Eye (tissue), 1 donor: ENCODE results near the gene CTNNA3.
A peak's percentile ranks its signal among the peaks of the same experiment; 100 is the strongest.
"Not testable (repeated sequence)": the region's sequence is repeated elsewhere in the genome, so short reads cannot be mapped to it uniquely, and the experiment has no call there.

Source experiments
- DNase-seq: peaks from one replicate; pipeline ENCODE4 v3.0.0-alpha.2; 2015

Gene CTNNA3

DNA sequence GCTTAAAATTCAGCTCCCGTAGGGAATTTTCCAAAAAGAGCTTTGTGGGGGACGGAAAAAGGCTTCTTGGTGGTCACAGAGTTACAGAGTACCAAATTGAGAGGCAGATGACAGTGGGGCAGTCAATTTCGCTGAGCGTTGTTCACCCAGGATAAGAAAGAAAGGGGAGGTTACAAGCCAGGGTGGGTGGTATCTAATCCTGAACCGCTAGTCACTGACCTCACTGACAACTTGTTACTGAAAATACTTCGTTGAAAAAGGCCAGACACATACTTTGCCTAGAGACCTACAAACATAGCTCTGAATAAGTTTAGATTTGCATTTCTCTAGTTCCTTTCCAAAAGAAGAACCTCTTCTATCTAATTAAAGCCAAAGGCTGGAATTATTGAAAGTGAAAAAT is at the start of gene CTNNA3:
Gene CTNNA3 (minus strand): TSS at position 167 of the 400 bp plus-strand sequence.
- no peak for DNase-seq

DNA sequence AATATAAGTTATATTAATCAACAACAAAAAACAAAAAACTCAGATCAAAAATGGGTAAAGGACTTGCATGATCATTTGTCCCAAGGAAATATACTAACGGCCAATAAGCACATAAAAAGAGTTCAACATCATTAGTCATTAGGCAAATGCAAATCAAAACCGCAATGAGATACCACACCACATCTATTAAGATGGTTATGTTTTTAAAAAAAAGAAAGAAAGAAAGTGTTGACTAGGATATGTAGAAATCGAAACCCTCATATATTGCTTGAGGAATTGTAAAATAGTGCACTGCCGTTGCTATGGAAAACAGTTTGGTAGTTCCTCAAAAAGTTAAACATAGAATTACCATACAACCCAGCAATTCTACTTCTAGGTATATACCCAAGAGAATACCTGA is 39.4 kb upstream of the CTNNA3 start:
- DNase-seq = no peak

DNA sequence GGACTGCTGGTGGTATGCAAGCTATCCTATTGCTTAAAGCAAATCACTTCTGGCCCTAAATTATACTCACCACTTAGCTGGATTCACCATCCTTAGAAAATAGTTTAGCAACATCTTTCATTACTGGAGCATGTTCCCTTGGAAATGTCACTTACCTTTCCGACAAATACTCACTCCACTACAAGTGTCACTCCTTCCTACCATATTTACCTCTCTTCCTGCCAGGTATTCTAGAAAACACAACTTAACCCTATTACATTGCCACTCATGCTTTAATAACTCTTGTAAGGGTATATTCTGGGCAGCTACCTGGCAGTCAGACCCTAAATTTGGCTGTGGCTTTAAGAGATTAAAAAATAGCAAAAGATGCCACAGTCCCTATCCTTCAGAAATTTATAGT is 37.5 kb upstream of the CTNNA3 start:
- DNase-seq = no peak

DNA sequence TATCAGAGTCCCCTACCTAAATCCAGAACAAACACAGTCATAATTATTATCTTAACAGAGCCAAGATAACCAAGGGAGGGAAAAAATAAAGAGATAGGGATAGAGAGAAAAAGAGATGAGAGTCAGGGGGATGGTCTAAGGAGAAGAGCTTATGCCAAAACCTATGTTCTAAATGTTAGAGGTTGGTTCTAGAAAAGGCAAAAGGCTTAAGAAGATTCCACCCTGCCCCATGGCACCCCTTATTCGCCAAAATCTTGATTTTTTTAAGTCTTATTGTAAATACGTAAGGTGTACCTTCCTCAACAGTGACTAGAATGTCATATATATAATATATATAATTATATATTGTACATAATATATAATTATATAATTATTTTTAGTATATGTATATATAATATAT is 29.6 kb upstream of the CTNNA3 start:
- DNase-seq = no peak

DNA sequence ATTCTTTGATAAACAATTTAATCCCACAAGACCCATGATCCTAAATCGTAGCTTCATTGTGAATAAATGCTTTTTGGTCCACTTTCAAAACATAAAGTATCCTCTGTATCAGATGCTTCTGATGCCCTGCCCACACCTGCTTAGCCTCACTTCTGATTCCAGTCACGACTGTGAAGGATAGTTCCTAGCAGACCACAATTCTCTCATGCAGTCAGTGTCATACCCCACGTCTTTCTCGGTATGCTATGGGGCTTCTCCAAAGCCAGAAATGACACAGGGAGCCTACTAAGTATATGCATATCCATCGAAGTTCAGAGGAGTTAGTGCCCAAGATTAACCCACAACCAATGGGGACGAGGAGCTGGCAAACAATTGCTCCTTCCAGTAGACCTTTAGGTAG is 27.6 kb upstream of the CTNNA3 start:
- no peak for DNase-seq

DNA sequence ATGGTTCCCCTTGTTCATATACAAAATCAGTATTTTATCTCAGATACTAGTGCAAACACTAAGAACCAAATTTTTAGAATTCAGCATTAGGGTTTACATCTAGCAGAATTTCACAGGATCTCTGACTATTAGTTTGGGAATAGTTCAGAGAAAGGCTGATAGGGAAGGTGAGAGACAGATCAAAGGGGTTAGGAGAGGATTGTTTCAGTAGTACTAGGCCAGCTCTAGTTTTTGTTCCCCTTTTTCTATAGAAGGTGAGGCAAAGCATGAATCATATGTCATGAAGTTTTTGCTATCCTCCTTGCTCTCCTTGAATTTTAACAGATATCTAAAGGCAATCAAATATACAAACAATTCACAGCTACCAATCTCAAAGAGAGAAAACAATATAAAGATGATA is 26.1 kb upstream of the CTNNA3 start:
- no peak for DNase-seq

DNA sequence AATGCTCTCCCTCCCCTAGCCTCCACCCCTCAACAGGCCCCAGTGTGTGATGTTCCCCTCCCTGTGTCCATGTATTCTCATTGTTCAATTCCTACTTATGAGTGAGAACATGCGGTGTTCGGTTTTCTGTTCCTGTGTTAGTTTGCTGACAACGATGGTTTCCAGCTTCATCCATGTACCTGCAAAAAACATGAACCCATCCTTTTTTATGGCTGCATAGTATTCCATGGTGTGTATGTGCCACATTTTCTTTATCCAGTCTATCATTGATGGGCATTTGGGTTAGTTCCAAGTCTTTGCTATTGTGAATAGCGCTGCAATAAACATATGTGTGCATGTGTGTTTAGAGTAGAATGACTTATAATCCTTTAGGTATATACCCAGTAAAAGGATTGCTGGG is 20.5 kb upstream of the CTNNA3 start:
- DNase-seq = not testable (repeated sequence)

DNA sequence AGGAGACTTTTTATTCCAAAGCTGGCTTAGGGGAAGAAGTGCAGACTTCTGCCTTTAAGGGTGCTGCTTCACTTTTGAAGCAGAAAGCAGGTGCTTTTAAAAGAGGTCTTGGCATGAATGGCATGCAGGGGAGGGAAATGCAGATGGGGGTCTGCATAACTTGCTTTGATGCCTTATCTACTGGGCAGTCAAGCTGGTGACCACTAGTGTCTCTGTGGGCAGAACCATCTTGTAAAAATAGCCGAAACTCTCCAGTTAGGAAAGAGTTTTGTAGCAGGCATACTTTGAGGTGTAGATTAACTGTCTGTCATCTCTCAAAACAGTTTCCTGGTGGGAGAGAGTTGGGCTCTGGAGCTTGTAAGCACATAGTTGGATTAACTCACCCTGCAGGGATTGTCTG is 9.9 kb upstream of the CTNNA3 start:
- no peak for DNase-seq

DNA sequence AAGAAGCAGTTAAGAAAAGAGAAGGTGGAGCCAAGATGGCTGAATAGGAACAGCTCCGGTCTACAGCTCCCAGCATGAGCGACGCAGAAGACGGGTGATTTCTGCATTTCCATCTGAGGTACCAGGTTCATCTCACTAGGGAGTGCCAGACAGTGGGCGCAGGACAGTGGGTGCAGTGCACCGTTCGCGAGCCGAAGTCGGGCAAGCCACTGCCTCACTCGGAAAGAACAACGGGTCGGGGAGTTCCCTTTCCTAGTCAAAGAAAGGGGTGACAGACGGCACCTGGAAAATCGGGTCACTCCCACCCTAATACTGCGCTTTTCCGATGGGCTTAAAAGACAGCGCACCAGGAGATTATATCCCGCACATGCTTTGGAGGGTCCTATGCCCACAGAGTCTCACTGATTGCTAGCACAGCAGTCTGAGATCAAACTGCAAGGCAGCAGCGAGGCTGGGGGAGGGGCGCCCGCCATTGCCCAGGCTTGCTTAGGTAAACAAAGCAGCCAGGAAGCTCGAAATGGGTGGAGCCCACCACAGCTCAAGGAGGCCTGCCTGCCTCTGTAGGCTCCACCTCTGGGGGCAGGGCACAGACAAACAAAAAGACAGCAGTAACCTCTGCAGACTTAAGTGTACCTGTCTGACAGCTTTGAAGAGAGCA is 3.7 kb upstream of the CTNNA3 start:
- not testable (repeated sequence) for DNase-seq

DNA sequence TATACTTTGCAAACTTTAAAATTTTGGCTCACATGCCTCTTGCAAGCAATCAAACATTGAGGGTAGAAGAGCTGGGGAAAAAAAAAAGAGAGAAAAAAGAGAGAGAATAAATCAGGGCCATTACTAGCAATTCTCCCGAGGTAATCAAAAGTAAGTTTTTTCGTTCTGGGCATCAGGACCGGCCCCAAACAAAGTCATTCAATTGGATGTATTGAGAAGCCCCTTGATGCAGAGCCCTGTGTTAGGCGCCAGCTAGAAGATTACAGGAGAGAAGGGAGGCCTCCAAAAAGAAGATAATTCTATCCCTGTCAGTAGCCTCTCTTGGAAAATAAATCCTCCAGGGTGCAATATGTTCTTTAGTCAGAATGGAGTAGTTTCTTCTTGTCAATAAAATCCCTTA is 2.2 kb upstream of the CTNNA3 start:
- no peak for DNase-seq

DNA sequence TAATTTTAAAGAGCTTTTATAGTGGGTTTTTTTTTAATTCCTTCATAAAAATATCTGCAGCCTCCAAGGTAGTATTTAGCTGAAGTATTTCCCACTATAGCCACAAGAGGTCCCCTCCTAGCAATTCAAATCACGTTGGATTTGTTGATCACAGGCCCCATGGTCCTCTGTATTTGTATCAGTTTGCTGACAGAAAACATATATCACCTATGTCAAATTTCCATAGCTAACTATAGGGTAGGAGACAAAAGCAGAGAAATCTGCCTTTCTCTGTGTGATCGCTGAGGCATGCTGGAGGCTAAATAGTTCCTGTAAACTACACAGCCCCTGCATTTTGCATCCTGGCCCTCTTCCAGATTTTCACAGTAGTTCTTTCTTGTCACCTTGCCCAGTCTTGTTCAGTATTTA is 1.7 kb upstream of the CTNNA3 start:
- peak; percentile 66 for DNase-seq

DNA sequence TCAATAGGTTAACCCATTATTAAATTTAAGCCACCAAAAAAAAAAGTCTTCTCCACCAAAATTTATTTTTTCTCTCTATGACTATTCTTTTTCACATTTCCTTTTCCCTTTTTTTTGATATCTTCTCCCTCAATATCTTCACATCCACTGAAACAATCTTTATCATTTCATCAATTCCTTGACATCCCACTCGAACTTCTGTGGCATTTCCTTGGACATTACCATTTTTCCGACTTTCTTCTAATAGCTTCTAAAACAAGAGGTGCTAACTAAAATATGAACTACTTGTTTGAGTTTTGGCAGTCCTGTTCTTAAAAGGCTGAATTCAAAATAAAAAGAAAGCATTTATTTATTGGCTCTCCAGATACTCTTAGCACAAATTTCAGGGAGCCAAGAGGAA is 684 bp upstream of the CTNNA3 start:
- DNase-seq = no peak

DNA sequence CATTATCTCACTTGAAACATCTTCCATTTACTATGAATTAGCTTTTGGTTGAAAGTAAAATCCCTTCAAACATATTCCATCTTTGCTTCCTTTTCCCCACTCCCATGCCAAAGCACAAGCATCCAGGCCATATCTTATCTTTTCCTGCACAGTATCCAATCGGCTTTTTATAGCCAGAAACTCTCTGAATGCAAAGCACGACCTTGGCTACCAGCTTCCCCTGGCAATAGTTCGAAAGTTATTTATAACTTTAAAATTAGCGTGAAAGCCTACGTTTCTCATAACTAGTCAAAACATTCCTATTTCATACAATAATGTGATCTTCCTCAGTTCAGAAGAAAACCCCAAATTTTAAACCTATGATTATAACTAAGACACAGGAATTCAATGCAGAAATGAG is 440 bp downstream of the CTNNA3 start:
- DNase-seq = no peak

DNA sequence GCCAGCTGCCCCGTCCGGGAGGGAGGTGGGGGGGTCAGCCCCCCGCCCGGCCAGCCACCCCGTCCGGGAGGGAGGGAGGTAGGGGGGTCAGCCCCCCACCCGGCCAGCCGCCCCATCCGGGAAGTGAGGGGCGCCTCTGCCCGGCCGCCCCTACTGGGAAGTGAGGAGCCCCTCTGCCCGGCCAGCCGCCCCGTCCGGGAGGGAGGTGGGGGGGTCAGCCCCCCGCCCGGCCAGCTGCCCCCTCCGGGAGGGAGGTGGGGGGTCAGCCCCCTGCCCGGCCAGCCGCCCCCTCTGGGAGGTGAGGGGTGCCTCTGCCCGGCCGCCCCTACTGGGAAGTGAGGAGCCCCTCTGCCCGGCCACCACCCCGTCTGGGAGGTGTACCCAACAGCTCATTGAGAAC is 4.1 kb downstream of the CTNNA3 start:
- DNase-seq = not testable (repeated sequence)

DNA sequence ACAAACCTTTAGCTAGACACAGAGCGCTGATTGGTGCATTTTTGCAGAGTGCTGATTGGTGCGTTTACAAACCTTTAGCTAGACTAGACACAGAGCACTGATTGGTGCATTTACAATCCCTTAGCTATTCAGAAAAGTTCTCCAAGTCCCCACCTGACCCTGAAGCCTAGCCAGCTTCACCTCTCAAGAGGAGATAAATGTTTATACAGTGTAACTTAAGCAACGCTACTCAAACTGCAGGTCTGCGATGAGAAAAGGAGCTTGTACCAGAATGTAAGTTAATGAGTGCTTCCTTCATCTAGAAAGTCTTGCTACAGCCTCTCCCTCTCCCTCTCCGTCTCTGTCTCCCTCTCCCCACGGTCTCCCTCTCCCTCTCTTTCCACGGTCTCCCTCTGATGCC is 5.5 kb downstream of the CTNNA3 start:
- DNase-seq = not testable (repeated sequence)

DNA sequence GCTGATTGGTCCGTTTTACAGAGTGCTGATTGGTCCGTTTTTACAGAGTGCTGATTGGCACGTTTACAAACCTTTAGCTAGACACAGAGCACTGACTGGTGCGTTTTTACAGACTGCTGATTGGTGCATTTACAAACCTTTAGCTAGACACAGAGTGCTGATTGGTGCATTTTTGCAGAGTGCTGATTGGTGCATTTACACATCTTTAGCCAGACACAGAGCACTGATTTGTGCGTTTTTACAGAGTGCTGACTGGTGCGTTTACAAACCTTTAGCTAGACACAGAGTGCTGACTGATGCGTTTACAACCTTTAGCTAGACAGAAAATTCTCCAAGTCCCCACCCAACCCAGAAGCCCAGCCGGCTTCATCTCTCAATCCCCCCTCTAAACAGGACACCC is 11.9 kb downstream of the CTNNA3 start:
- DNase-seq = not testable (repeated sequence)

DNA sequence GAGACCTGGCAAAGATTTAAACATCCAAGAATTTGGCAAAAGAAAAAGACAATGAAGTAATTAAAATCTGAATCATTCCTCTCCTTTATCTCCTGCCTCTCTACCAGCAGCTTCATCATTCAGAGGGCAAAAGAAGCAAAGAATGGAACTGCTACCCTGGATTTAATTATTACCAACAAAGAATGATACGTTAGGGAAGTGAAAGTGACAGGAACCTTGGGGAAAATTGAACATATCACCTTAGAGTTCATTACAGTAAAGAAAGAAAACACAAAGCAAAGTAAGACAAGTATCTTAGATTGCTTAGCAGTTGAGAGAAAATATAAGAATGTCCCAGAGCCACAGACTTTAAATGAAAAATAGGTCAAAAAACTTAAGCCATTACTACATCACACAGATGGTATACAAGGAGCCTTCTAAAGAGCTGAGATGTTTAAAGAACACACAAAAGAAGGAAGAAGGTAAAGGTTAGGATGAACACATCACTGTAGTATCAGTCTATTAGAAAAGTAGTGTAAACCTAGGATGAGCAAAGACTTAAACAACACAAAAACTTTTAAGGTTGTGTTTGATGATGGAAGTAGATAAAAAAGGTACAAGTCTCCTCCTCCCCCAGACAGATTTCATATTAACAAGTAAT is 17.5 kb downstream of the CTNNA3 start:
- no peak for DNase-seq

DNA sequence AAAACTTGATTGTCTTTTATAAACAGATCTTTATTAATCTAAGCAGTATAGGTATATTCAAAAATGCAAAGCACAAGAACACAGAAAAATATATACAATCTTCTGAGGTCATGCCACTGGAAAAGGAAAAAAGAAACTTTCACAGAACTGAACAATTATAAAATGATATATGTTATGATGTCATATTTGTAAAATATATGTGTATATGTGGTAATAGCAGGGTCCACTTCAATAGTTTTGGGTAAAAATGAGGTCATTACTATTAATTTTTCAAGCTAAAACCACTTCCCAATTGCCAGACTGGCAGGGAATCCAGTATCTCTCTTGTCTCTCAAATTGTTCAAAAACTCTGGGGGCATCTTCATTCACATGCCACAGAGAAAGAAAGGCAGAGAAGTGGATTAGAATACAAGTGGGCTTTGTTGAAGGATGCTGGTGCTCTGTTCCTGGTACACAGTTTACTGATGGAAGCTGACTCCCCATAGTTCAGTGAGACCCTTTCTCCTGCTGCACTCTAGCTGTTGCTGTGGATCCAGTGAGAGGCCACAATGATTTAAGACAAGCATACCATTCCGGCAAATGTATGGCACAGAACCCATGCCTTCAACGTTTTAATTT is 19.7 kb downstream of the CTNNA3 start:
- DNase-seq = no peak

DNA sequence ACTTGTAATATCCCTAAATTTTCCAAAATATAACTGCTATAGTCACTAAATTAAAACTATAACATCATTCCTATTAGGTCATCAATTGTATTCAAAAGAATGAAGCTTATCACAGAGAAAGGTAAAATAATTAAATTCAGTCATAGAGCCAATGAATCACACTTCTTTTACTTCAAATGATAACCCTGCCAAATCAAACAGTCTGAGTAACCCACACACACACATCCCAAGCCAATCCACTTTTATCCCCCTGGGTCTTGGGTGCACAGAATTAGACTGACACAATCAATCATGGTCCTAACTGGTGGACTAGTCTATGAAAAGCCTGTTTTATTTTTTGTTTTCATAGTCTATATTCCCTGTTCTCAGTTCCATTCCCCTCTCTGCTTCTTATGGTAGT is 25.6 kb downstream of the CTNNA3 start:
- no peak for DNase-seq

DNA sequence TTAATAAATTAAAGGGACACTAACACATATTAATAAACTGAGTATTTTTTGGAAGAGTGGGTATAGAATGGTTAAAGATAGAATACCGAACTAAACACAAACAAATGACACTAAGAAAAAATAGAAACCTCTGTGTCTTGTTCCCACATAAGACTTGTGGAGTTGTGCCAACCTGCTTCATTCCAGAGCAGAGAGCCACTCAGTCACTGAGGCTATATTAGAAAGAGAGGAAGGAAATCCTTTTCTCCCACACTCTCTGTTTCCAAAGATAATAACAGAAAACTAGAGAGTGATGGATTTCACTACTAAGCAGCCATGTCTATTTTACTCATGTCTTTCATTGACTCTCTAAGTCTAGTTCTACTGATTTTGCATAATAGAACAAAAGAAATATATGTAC is 26.0 kb downstream of the CTNNA3 start:
- DNase-seq = no peak

DNA sequence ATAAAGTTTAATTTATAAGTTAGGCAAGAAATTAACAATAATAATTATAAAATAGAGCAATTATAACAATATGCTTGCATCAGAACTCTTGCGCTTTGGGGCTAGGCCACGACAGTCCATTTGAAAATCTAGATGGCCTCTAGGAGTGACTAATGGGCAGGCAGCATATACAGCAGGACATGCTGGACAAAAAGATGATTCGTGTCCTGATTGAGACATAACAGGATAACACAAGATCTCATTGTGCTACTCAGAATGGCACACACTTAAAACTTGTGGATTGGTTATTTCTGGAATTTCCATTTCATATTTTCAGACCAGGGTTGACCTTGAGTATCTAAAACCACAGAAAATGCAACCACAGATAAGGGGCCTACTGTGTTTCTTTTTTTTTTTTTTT is 27.5 kb downstream of the CTNNA3 start:
- no peak for DNase-seq

DNA sequence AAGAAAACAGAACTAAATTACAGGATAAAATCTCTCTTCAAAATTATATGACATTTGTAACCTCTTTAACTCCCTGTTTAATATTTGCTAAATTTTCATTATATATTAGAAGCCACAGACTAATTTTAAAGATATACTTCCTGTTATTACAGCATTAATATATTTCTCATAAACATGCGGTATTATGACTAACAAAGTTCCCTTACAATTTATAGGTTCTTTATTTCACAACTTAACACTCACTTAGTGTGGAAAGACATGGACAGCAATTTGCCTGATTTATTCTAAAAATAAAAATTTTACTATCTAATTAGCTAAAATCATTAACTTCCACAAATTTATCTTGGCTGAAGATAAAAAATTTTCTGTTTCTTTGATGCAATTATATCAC is 29.0 kb downstream of the CTNNA3 start:
- DNase-seq = no peak

DNA sequence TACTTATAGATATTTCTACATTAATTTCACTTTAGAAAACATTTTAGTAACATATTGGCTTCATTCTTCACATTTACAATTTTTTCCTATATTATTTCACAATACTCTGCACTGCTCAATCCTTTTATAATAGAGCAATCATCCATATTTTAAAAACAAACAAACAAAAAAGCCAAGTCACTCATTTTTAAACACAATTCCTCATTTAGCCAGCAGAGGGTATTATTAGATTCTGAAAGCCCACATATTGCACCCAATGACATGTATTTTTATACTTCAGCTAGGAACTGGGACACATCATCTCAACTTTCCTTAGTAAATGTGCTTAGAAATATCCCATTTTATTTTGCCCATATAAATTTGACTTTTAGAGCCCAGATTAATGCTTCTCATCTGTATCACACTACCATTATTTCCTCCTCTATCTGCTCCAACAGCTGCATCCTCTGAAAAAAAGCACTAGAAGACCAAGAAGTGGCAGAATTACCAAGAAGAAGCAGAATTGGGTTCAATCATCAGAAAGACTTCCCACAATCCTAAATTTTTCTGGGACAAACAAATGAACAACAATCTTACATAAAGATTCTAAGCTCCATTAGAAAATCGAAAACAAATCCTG is 29.5 kb downstream of the CTNNA3 start:
- DNase-seq = peak; percentile 61

DNA sequence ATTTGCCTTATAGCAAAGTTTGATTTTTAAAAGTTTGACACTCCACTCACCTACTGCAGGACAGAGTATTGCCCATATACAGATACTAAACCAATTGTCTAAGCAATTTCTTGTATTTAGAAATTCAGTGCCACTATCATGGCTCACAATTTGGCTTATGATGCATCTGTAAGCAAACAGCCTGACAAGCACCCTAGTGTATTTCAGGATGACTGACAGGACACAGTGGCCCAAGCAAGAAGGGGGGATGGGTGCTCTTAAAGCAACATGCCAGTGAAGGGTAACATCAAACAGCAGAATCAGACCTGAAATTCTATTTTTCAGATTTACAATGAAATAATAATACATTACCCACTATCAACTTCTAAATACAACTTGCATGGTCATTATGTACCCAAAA is 30.5 kb downstream of the CTNNA3 start:
- peak; percentile 43 for DNase-seq
